Measurements from ENCODE around the gene ARID5B. TPM values are rescaled to one million over a fixed set of nuclear protein-coding genes. Genes with fewer than 3 reads are reported as not detected.

Gene ARID5B
- total and polyA plus RNA-seq, 2 donors (not counting 1 experiment from before 2014, with no cell fraction given), result 118 to 145 TPM

- H3K36me3 ChIP-seq (ENCODE audit: control insufficient read depth, insufficient read depth, low read length), result no peaks in the 10 kb centered on the region
- no peak for DNase-seq (ENCODE audit: low read depth in 2 of 2)
- no peak overlapping the region for H3K27ac ChIP-seq (ENCODE audit: insufficient read depth, low read length)
- no peak overlapping the region for H3K4me2 ChIP-seq (ENCODE audit: extremely low read depth, insufficient read depth, low read length)
- no peaks in the 10 kb centered on the region for H3K27me3 ChIP-seq (ENCODE audit: control insufficient read depth, insufficient read depth, low read length)
- TF ChIP-seq CTCF (conservative IDR thresholded peaks at IDR 0.05 in 1 of 2, IDR thresholded peaks at IDR 0.05 in 1 of 2; ENCODE audit: low read depth in 1 of 2, low read length in 2 of 2) (no peak), EZH2 (IDR thresholded peaks at IDR 0.05; ENCODE audit: low read length, missing control alignments) (no peak)
- no peaks in the 10 kb centered on the region for H3K9me3 ChIP-seq (ENCODE audit: control insufficient read depth, insufficient read depth, low read depth, low read length)
- H3K4me1 ChIP-seq (ENCODE audit: control insufficient read depth, extremely low read depth, insufficient read depth, low read length), result peaks cover 8% of the 10 kb centered on the region
- H3K9ac ChIP-seq (ENCODE audit: insufficient read depth, low read length), result no peak overlapping the region
- no peak overlapping the region for H2AFZ ChIP-seq (ENCODE audit: low read length)
- no peaks in the 10 kb centered on the region for H3K79me2 ChIP-seq (ENCODE audit: control insufficient read depth, insufficient read depth, low read length)
- H4K20me1 ChIP-seq (ENCODE audit: control insufficient read depth, extremely low read depth, insufficient read depth, low read length), result no peaks in the 10 kb centered on the region
- H3K4me3 ChIP-seq (replicated peaks in 1 of 4; ENCODE audit: control extremely low read depth in 1 of 4, insufficient read depth in 1 of 4, low read depth in 3 of 4, low read length in 4 of 4), result no peak overlapping the region
Measured at GRCh38 chr10:61871487-61871886, 30.0 kb upstream of the ARID5B start.

DNA sequence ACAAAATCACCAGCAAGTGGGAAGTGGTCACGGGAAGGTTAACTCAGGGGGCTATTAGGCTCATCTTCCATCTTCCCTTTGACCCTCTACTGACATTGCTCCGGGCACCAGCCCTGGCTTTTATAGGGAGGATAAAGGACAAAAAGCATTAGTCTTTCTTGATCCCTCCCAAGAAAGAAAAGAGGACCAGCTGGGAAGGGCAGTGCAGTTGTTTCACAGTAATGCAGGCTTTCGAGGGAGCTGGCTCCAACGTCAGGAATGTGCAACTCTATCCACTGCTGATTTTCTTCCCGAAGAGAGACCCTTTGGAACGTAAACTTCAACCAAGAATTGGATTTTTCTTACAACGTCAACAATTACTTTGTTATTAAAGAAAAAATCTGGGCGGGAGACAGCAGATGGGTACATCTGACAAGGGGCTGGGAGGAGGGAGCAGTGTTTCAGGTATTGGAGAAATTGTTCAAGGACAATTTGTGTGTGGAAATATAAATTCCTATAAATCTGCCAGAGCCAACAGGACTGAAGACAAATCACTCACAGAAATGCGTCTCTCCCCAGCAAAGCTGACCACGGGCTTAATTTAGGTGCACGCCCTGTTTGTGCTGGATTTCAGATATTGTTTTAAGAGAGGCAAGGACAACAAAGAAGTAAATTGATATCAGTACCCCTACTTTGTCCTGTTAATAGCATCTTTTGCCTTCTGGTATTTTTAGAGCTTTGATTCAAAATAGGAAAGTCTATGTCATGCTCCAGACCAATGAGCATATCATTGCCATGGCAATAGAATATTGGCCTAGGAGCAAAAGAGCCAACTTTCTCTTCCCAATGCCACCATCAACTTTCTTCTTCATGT lies 23.4 kb upstream of the ARID5B start:
- DNase-seq (ENCODE audit: low read depth in 2 of 2), result peak in 1 of 2 donors; percentile 19
- H3K36me3 ChIP-seq (ENCODE audit: control insufficient read depth, insufficient read depth, low read length), result no peaks in the 10 kb centered on the region
- H2AFZ ChIP-seq (ENCODE audit: low read length), result no peak overlapping the region
- H3K4me1 ChIP-seq (ENCODE audit: control insufficient read depth, extremely low read depth, insufficient read depth, low read length), result no peaks in the 10 kb centered on the region
- no peaks in the 10 kb centered on the region for H3K27me3 ChIP-seq (ENCODE audit: control insufficient read depth, insufficient read depth, low read length)
- TF ChIP-seq CTCF (conservative IDR thresholded peaks at IDR 0.05 in 1 of 2, IDR thresholded peaks at IDR 0.05 in 1 of 2; ENCODE audit: low read depth in 1 of 2, low read length in 2 of 2) (no peak), EZH2 (IDR thresholded peaks at IDR 0.05; ENCODE audit: low read length, missing control alignments) (no peak)
- H3K79me2 ChIP-seq (ENCODE audit: control insufficient read depth, insufficient read depth, low read length), result no peaks in the 10 kb centered on the region
- H3K4me3 ChIP-seq (replicated peaks in 1 of 4; ENCODE audit: control extremely low read depth in 1 of 4, insufficient read depth in 1 of 4, low read depth in 3 of 4, low read length in 4 of 4), result no peak overlapping the region
- no peak overlapping the region for H3K27ac ChIP-seq (ENCODE audit: insufficient read depth, low read length)
- H4K20me1 ChIP-seq (ENCODE audit: control insufficient read depth, extremely low read depth, insufficient read depth, low read length), result no peaks in the 10 kb centered on the region
- no peaks in the 10 kb centered on the region for H3K9me3 ChIP-seq (ENCODE audit: control insufficient read depth, insufficient read depth, low read depth, low read length)
- no peak overlapping the region for H3K4me2 ChIP-seq (ENCODE audit: extremely low read depth, insufficient read depth, low read length)
- H3K9ac ChIP-seq (ENCODE audit: insufficient read depth, low read length), result no peak overlapping the region

DNA sequence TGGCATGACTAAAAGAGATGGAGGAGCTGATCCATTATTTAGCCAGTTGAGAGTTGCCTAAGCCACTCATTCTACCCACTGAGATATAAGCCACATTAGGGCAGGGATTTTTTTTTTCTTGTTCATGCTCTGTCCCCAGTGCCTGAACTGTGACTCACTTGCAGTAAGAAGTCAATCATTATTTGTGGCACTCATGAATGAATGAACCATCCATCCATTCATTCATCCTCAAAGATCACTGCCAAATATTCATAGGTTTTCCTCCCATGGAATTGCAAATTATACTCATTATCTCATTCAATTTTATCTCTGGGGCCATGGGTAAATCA lies 22.8 kb upstream of the ARID5B start:
- no peaks in the 10 kb centered on the region for H3K36me3 ChIP-seq (ENCODE audit: control insufficient read depth, insufficient read depth, low read length)
- no peaks in the 10 kb centered on the region for H3K9me3 ChIP-seq (ENCODE audit: control insufficient read depth, insufficient read depth, low read depth, low read length)
- no peaks in the 10 kb centered on the region for H3K4me1 ChIP-seq (ENCODE audit: control insufficient read depth, extremely low read depth, insufficient read depth, low read length)
- no peaks in the 10 kb centered on the region for H4K20me1 ChIP-seq (ENCODE audit: control insufficient read depth, extremely low read depth, insufficient read depth, low read length)
- H3K27ac ChIP-seq (ENCODE audit: insufficient read depth, low read length), result no peak overlapping the region
- DNase-seq (ENCODE audit: low read depth in 2 of 2), result no peak
- TF ChIP-seq EZH2 (IDR thresholded peaks at IDR 0.05; ENCODE audit: low read length, missing control alignments) (no peak), CTCF (conservative IDR thresholded peaks at IDR 0.05 in 1 of 2, IDR thresholded peaks at IDR 0.05 in 1 of 2; ENCODE audit: low read depth in 1 of 2, low read length in 2 of 2) (no peak)
- H3K4me3 ChIP-seq (replicated peaks in 1 of 4; ENCODE audit: control extremely low read depth in 1 of 4, insufficient read depth in 1 of 4, low read depth in 3 of 4, low read length in 4 of 4), result no peak overlapping the region
- no peak overlapping the region for H2AFZ ChIP-seq (ENCODE audit: low read length)
- no peak overlapping the region for H3K9ac ChIP-seq (ENCODE audit: insufficient read depth, low read length)
- H3K4me2 ChIP-seq (ENCODE audit: extremely low read depth, insufficient read depth, low read length), result no peak overlapping the region
- no peaks in the 10 kb centered on the region for H3K27me3 ChIP-seq (ENCODE audit: control insufficient read depth, insufficient read depth, low read length)
- no peaks in the 10 kb centered on the region for H3K79me2 ChIP-seq (ENCODE audit: control insufficient read depth, insufficient read depth, low read length)

All from fibroblast of lung (primary cell).